LNCAP (cell line): Measurements from ENCODE around the gene CHDH.

ENCODE experiments used
- TF ChIP-seq, protein P1 (sequence below): fragments of 450-650 bp; IDR thresholded peaks from 2 replicates; pipeline ENCODE4 v1.5.1; 2017; ENCODE audit warnings: mild to moderate bottlenecking

Gene CHDH

DNA sequence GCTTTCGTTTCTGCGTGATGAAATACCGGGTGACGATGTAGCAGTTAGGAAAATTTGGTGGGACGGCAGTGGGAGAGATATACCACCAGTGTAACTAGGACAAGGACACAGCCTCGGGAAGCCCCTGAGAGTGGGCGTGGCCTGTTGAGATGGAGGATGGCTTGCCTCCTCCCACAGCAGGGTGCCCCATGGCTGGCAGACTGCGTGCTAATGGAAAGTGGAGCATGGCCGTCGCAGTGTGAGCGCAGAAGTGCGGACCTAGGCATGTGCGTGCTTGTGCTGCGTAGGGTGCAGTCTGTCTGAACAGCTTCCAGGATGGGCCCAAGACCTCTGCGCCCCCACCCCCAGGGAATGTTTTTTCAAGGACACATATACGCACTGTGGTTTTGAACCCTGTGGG is 56.8 kb downstream of the CHDH start:
- TF ChIP-seq, protein P1, sequence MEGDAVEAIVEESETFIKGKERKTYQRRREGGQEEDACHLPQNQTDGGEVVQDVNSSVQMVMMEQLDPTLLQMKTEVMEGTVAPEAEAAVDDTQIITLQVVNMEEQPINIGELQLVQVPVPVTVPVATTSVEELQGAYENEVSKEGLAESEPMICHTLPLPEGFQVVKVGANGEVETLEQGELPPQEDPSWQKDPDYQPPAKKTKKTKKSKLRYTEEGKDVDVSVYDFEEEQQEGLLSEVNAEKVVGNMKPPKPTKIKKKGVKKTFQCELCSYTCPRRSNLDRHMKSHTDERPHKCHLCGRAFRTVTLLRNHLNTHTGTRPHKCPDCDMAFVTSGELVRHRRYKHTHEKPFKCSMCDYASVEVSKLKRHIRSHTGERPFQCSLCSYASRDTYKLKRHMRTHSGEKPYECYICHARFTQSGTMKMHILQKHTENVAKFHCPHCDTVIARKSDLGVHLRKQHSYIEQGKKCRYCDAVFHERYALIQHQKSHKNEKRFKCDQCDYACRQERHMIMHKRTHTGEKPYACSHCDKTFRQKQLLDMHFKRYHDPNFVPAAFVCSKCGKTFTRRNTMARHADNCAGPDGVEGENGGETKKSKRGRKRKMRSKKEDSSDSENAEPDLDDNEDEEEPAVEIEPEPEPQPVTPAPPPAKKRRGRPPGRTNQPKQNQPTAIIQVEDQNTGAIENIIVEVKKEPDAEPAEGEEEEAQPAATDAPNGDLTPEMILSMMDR = no peak

DNA sequence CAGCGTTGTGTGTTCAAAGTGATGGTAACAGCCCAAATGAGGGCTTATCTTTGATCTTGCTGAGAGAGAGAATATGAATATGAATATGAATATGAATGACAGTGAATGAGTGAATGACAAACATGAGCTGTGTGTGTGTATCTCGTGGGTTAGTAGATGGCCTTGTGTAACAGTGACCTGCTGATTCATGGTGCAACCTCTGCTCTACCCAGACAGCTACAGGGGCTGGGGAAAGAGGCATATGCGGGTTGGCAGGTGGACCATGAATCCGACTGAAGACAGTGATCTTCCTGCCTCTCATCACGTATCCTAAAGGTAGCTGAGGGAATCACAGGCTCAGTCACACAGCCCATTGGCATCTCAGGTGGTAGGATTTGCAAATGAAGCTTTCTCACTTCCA is 58.2 kb downstream of the CHDH start:
- TF ChIP-seq, protein P1 = no peak

DNA sequence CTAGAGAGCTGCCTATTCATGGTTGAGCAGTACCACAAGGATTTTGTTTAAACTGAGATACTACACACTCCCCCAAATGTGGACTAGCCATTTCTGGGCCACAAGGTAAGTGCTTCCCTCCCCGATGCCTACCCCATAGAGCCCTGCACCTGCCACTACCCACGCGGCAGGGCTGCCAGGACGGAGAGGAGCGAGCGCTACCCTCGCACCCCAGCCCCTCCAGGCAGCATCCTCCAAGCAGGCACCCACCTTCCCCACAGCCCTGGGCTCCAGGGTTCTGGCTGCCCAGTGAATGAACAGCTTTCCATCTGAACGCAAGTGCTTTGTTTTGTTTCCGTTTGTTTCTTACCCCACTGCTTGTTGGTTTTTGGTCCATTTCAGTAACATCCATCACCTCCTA is 59.2 kb downstream of the CHDH start:
- TF ChIP-seq, protein P1 = no peak

DNA sequence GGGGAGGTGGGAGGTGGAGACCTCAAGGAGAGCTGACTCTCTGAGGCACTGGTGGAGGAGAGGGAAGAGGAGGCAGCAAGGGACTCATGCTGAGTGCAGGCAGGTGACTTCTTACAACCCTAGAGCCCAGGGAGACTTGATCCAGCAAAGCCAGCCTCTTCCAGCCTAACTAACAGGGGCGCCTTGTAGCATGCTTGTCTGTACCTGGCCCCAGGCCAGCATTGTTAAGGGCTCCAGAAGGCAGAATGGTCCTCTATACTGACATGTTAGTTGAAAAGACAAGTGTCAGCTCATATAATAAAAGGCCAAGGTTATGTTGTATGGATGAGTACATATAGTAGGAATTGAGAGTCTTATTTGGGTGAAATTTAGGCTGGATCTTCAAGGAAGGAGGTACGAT is 65.4 kb downstream of the CHDH start:
- TF ChIP-seq, protein P1 = no peak

DNA sequence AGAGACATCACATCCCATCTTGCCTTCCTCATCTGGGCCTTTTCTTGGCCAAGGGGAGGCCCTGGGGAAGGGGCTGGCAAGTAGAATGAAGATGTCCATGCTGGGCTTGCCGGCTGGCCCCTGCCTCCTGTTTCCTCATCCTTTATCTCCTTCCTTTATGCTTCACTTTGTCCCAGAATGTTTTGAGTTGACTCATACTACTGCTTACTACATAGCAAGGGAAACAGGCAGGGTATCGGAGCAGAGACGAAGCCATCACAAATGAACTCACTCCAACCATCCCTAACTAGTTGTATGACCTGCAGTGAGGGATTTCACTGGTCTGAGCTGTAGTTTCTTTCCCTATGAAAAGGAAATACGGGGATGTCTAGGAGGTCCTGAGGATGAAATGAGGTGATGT is 66.0 kb downstream of the CHDH start:
- TF ChIP-seq, protein P1 = no peak

DNA sequence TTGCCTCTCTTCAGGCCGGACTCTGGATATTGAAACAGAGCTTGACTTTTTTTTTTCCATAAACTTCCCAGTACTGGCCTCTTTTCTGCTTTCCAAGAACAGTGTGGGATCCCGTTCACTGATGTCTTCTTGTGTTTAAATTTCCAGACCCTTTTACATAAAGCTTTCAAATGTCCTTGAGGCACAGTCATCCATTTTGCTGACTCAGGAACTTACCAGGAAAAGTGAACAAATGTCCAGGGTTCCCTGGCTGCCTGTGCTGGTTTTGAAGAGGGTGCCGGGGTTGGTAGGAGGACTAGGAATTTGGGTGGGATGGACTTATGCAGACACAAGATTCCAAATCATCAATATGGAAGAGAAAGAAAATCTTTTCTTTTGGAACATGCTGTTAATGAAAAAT is 68.1 kb downstream of the CHDH start:
- TF ChIP-seq, protein P1 = no peak

DNA sequence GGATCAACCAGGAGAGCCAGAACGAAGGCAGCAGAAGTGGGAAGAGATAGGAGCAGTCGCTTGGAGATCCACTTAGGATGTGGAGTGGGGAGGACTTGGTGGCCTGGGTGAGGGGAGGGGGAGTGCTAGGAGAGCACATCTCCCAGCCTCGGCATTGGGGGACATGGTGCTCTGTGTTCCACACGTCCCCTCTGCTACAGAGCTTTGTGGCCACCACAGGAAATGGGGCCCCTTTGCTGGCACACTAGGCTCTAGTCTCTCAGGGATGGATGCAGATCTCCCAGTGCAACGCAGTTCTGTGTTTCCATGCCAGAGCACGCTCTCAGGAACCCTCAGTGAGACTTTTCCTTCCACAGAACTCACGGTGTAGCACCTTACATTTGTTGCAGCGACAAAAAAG is 68.8 kb downstream of the CHDH start:
- TF ChIP-seq, protein P1 = no peak

DNA sequence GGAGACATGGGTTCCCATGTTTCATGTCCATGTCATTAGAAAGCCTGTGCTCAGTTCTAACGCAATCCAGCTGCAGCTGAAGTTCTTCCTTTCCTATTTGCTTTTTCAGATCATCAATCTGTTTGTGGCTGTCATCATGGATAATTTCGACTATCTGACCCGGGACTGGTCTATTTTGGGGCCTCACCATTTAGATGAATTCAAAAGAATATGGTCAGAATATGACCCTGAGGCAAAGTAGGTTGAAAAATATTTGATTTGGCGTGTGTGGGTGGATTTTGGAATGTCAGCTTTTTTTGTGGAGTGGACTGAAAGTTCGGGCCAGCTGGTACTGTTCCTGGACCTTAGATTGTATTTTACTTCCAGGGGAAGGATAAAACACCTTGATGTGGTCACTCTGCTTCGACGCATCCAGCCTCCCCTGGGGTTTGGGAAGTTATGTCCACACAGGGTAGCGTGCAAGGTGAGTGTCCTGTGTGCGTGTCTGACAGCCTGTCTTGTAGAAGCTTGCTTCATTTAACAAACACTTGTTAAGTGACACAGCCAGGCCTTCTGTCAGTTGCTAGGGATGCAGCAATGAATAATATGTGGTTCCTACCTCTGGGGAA is 69.6 kb downstream of the CHDH start:
- TF ChIP-seq, protein P1 = no peak
